Brain microvascular endothelial cell (primary cell): ENCODE results near the gene ATP5F1D.

Source experiments
- DNase-seq: peaks from one replicate; pipeline ENCODE4 v3.0.0-alpha.2; 2020
- H3K27ac ChIP-seq: fragments of 250-450 bp; sonication (Bioruptor Pico); 2 replicates; pipeline ENCODE4 v1.5.1; 2020; ENCODE audit warnings: mild to moderate bottlenecking, moderate library complexity
- H3K27me3 ChIP-seq: fragments of 250-450 bp; sonication (Bioruptor Pico); replicated peaks from 2 replicates; pipeline ENCODE4 v1.5.1; 2020; ENCODE audit warnings: mild to moderate bottlenecking
- H3K36me3 ChIP-seq: fragments of 250-450 bp; sonication (Bioruptor Pico); replicated peaks from 2 replicates; pipeline ENCODE4 v1.5.1; 2020; ENCODE audit warnings: mild to moderate bottlenecking
- H3K4me3 ChIP-seq: 2 replicates; pipeline ENCODE4 v1.5.1; 2011; ENCODE audit warnings: low read depth, mild to moderate bottlenecking, control low read depth, low read length, moderate library complexity
- in situ Hi-C: cut with HindIII; loops from 2 replicates; pipeline ENCODE4 v1.10.0; 2017; ENCODE audit warnings: low sequenced_read_pairs, low pct_ligation_motif_present
- TF ChIP-seq, protein P1 (sequence below): IDR thresholded peaks from 2 replicates; pipeline ENCODE4 v1.5.1; 2011; ENCODE audit warnings: low read depth, mild to moderate bottlenecking, moderate library complexity, low read length, control low read depth, inconsistent platforms; ENCODE audit errors: missing control alignments

ATP5F1D gene

DNA sequence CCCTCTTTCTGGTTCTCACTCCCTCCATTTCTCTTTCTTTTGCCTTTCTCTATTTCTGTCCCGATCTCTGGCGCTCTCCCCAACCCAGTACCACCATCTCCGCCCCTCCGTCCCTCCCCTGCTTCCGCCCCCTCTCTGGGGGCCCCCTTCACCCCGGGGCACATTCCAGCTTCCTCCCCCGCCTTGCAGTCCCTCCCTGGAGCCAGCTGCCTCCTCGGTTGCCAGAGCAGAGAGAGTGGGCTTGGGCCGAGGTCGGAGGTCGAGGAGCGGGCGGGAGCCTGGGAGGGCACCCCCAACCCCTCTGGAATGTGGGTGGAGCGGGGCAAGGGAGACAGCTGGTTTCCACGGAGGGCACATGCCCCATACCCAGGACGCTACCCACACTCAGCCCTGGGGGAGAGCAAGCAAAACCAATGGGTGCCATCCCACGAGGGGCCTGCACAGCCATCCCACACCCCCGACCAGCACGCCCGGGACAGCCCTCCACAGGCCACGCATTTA, 21.1 kb downstream of the ATP5F1D start:
- no peak for DNase-seq
- Histone ChIP-seq H3K27me3 (no peaks in the 10 kb centered on the region), H3K4me3 (peak overlapping the region; percentile 9), H3K27ac (no peak overlapping the region), H3K36me3 (peaks cover 7% of the 10 kb centered on the region)
- TF ChIP-seq, protein P1, sequence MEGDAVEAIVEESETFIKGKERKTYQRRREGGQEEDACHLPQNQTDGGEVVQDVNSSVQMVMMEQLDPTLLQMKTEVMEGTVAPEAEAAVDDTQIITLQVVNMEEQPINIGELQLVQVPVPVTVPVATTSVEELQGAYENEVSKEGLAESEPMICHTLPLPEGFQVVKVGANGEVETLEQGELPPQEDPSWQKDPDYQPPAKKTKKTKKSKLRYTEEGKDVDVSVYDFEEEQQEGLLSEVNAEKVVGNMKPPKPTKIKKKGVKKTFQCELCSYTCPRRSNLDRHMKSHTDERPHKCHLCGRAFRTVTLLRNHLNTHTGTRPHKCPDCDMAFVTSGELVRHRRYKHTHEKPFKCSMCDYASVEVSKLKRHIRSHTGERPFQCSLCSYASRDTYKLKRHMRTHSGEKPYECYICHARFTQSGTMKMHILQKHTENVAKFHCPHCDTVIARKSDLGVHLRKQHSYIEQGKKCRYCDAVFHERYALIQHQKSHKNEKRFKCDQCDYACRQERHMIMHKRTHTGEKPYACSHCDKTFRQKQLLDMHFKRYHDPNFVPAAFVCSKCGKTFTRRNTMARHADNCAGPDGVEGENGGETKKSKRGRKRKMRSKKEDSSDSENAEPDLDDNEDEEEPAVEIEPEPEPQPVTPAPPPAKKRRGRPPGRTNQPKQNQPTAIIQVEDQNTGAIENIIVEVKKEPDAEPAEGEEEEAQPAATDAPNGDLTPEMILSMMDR: no peak
- in situ Hi-C loops: no loop called here

DNA sequence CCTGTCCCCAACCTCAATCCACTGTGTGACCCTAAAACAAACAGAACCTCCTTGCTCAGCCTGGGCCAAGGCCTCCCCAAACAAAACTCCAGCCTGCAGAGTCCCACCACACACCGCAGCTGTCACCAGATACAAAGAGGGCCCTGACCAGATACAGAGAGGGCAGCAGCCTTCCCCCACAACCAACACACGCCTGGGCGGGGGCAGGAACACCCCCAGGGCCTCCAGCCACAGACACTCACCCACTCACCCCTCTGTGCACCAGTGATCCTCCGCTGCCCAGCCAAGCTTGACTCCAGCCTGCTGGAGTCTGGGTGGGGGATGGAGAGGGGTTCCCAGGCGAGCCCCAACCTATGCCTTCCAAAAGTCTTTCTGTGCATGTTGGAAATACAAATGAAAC, 21.6 kb downstream of the ATP5F1D start:
- Histone ChIP-seq H3K36me3 (peaks cover 2% of the 10 kb centered on the region), H3K27ac (no peak overlapping the region), H3K27me3 (no peaks in the 10 kb centered on the region), H3K4me3 (no peak overlapping the region)
- in situ Hi-C loops: no loop called here
- DNase-seq: no peak
- TF ChIP-seq, protein P1: no peak

DNA sequence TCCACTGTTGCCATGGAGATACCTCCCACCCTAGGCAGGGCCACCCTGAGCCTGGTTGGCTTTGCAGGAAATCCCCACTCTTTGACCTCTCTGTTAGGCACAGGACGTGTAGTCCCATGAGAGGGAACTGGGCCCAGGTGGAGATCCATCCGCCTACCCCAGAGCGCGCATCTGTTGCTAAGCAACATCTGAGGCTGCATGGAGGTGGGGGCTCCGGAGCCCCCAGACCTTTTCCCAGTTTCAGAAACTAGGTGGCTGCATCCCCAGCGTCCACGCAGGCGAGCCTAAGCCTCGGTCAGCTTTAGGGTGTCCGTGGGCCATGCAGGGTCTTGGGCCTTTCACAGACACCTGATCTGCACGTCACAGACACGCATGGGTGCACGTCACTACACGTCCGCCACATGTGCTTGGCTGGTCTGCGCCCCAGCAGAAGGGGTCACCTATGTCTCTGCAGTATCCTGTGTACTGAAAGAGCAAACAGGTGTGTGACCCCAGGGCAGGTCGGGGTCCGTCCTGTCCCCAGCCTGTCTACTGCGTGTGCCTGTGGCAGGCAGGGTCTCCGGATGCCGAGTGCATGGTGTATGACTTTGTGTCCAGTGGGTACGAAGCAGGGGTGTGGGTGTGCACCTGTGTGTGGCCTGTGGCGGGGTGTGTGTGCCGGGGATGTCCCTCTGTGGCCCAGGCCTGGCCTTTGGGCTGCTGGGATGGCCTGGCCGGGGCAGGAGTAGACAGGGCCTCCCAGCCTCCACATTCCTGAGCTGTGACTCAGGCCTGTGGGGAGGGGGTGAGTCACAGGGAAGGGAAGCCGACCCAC, 23.5 kb downstream of the ATP5F1D start:
- in situ Hi-C loops: no loop called here
- Histone ChIP-seq H3K36me3 (no peaks in the 10 kb centered on the region), H3K4me3 (no peak overlapping the region), H3K27me3 (no peaks in the 10 kb centered on the region), H3K27ac (peak overlapping the region; percentile 5)
- DNase-seq: peak; percentile 78
- TF ChIP-seq, protein P1: no peak

DNA sequence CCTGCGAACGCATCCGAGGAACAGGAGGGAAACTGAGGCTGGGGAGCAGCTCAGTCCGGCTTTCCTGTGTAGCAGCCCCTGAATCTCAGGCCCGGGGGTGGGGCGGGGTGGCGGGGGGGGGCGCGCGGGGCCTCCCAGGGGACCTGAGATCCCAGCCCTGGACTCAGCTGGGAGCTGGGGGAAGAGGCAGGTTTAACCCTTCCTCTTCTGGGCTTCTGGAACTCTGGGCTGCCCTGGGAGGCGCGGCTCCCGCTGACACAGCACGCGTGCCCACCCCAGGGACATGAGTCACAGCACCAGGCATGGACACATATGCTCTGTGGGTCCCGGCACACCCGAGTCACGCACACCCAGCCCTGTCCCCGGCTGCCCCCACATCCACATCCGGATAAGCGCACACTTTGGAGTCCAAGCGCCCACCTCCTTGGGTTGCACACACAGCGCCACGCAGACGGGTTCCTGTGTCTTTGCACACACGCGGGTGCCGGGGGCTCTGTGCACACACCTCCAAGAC, 24.1 kb downstream of the ATP5F1D start:
- DNase-seq: peak; percentile 67
- Histone ChIP-seq H3K4me3 (peak overlapping the region; percentile 46), H3K27ac (peak overlapping the region; percentile 65), H3K27me3 (no peaks in the 10 kb centered on the region), H3K36me3 (no peaks in the 10 kb centered on the region)
- TF ChIP-seq, protein P1: no peak
- in situ Hi-C loops: no loop called here

DNA sequence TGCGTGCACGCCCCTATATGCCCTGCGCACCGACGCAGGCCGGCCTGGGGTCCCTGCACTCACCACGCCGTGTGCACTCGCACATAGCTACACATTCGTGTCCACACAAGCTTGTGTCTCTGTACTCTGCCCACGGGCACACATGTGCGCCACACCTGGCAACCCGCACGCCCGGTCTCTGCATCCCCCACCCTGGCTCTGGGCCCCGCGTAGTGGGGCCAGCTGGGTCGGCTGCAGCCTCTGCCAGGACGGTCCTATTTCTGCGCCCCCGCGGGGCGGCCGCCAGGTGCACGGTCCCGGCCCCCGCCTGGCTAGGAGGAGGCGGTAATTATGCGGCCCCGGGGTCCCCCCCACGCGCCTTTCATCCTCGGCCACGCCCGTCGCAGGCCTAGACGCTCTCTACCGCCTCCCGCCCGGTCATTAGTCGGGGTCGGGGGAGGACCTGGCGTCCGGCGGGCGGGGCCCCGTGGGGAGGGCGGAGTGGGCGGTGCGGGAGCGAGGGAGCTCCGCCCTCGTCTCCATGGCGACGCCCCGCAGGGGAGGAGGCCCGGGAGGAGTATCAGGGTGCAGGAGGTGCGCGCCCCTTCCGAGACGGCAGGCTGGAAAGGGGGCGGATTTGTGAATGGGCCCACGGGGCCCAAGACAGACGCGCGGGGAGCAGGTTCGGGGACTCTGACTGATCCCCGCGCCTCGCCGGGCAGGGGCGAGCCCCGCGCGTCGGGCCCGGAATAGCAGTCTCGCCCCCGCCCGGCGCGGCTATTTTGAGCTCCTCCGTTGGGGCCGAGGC, 24.8 kb downstream of the ATP5F1D start:
- peak overlapping the region; percentile 65 for H3K27ac ChIP-seq
- no peaks in the 10 kb centered on the region for H3K27me3 ChIP-seq
- peaks cover 6% of the 10 kb centered on the region for H3K36me3 ChIP-seq
- peak overlapping the region; percentile 46 for H3K4me3 ChIP-seq
- in situ Hi-C loops: no loop called here
- DNase-seq: peak; percentile 66
- TF ChIP-seq, protein P1: no peak
